ENCODE results near the gene LMBR1L.
"Not testable (repeated sequence)": the region's sequence is repeated elsewhere in the genome, so short reads cannot be mapped to it uniquely, and the experiment has no call there.

The LMBR1L gene, protein sequence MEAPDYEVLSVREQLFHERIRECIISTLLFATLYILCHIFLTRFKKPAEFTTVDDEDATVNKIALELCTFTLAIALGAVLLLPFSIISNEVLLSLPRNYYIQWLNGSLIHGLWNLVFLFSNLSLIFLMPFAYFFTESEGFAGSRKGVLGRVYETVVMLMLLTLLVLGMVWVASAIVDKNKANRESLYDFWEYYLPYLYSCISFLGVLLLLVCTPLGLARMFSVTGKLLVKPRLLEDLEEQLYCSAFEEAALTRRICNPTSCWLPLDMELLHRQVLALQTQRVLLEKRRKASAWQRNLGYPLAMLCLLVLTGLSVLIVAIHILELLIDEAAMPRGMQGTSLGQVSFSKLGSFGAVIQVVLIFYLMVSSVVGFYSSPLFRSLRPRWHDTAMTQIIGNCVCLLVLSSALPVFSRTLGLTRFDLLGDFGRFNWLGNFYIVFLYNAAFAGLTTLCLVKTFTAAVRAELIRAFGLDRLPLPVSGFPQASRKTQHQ

DNA sequence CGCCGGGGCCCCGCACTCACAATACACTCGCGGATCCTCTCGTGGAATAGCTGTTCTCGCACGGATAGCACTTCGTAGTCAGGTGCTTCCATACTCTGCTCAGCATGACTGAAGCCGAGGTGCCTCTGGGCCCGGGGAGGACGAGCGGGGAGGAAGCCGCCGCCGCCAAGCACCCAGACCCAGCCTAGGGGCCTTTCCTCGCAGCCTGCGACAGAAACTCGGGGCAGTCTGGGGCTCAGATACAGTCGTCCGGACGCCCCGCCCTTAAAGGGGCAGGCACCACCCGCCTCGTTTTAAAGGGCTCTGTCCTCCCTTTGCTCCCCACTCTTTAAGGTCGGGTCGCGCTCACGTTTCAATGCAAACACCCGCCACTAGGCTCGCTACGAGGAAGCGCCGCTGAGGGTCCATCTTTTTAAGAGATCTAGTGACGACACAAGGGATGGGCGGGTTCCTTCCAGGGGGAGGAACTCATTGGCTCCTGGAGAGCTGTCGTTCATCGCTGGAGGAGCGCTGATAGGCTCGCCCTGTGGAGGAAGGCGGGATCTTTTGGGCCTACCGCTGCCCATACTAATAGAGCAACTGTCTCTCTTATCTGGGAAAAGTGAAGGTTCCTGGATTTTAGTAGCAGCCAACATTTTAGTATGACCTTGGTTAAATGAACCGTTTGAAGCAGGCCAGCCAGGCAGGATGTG lies at the start of gene LMBR1L:
LMBR1L (minus strand) TSS at position 384 of the 692 bp plus-strand sequence; CDS start at position 92, 292 bp downstream.
- peak; percentile 97 to 98 for DNase-seq (ENCODE audit: low read depth in 2 of 2)

DNA sequence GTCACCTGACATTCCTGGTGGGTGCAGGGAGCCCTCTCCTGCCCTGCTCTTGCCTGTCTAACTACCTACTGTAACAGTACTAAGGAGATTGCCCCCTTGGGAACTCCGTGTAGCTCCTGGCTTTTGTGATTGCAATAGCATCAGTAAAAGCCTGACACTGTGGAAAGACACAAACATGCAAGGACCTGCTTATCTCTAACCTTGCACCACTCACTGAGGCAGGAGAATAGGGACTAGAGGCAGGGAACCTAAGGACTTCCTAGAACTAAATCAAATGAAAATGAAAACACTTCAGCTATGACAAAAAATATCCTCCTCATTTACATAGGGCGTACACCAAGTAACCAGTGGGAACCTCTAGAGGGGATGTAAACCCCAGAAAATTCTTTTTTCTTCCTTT lies 49.8 kb upstream of the LMBR1L start:
- DNase-seq (ENCODE audit: low read depth in 2 of 2), result no peak

GRCh38 chr12:49154221-49154620 lies 43.6 kb upstream of the LMBR1L start:
- no peak for DNase-seq (ENCODE audit: low read depth in 2 of 2)

DNA sequence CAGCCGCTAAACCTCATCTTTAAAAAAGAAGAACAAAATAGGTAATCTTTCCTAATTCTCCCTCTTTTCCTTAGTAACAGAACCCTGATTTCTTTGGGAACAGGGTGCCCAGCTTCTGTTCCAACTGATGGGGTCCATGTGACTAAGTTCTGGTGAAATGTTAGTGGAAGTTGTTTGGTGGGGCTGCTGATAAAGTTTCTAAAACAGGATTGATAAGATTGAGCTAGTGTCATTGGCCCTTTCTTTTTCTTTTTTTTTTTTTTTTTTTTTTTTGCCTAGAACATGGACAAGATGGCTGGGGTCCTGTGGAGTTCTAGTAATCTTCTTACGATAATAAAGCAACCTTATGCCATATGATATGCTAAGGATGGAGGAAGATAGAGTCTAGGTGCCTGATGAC lies 36.7 kb upstream of the LMBR1L start:
- DNase-seq (ENCODE audit: low read depth in 2 of 2), result no peak

- DNase-seq (ENCODE audit: low read depth in 2 of 2), result no peak
These were observed 35.8 kb upstream of the LMBR1L start for GRCh38 chr12:49146406-49146805.

GRCh38 chr12:49144384-49144783 lies 33.7 kb upstream of the LMBR1L start:
- no peak for DNase-seq (ENCODE audit: low read depth in 2 of 2)

GRCh38 chr12:49138999-49139398 lies 28.4 kb upstream of the LMBR1L start:
- DNase-seq (ENCODE audit: low read depth in 2 of 2), result no peak

DNA sequence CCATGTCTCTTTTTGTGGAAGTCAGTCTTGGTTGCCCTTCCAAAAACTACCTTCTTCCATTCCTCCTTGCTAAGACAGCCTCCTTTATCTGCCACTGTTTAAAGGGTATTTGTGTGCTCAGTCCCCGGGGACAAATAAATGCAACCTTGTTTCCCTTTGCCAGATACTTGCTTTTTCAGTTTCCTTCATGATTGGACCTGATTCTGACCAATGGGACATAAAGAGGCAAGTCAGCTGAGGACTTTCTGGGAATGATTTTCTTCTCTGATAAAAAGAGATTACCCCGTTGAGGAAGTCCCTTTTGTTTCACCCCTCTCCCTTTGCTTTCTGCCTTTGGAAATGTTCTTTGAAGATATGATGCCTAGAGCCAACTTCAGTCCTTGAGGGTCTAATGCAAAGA lies 27.9 kb upstream of the LMBR1L start:
- DNase-seq (ENCODE audit: low read depth in 2 of 2), result no peak

DNA sequence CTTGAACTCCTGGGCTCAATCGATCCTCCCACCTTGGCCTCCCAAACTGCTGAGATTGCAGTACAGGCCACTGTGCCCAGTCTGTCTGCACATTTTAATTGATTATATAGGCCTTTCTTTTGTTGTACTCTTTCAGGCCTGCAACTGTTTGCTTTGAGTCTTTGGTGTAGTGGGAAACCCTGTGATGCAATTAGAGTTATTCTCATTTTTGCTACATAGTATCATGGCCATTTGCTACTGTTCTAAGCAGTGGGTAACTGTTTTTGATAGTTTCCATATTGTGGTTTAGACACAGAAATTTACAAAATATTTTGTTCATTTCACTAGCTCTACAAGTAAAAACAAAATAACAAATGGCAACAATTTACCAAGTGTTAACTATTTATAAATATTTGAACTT lies 26.8 kb upstream of the LMBR1L start:
- no peak for DNase-seq (ENCODE audit: low read depth in 2 of 2)

DNA sequence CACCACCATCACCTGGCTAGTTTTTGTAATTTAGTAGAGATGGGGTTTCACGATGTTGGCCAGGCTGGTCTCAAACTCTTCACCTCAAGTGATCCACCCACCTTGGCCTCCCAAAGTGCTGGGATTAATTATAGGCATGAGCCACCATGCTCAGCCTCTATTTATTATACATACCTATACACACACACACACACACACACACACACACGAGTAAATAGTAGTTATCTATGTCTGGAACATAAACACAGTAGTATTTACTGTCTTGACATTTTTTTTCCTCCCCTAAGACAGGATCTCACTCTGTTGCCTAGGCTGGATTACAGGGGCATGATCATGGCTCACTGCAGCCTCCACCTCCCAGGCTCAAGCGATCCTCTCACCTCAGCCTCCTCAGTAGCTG lies 26.4 kb upstream of the LMBR1L start:
- DNase-seq (ENCODE audit: low read depth in 2 of 2), result not testable (repeated sequence)

DNA sequence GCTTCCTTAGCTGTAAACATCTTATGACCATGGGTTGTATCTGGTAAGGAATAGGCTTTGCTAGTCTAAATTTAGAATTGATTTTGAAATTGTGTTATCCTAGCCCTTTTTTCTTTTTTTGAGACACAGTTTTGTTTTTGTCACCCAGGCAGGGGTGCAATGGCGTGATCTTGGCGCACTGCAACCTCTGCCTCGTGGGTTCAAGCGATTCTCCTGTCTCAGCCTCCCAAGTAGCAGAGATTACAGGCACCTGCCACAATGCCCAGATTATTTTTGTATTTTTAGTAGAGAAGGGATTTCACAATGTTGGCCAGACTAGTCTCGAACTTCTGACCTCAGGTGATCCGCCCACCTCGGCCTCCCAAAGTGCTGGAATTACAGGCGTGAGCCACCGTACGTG lies 22.9 kb upstream of the LMBR1L start:
- DNase-seq (ENCODE audit: low read depth in 2 of 2), result no peak

DNA sequence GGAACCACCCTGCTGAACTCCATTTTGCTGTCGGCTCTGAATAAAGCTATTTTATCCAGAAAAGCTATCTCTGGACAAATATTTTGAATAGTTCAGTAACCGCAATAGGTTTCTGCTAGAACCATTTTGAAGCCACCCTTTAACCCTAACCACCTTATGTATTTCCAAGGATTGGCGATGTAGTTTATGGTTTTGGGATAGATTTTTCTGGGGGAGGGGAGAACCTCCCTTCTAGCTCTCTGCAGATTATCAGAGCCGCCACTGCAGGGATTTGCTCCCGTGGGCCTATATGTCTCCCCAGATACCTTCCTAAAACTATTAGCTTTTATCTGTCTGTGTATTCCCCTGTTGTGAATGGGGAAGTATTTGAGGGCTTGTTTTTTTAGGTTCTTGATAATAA lies 22.4 kb upstream of the LMBR1L start:
- no peak for DNase-seq (ENCODE audit: low read depth in 2 of 2)

DNA sequence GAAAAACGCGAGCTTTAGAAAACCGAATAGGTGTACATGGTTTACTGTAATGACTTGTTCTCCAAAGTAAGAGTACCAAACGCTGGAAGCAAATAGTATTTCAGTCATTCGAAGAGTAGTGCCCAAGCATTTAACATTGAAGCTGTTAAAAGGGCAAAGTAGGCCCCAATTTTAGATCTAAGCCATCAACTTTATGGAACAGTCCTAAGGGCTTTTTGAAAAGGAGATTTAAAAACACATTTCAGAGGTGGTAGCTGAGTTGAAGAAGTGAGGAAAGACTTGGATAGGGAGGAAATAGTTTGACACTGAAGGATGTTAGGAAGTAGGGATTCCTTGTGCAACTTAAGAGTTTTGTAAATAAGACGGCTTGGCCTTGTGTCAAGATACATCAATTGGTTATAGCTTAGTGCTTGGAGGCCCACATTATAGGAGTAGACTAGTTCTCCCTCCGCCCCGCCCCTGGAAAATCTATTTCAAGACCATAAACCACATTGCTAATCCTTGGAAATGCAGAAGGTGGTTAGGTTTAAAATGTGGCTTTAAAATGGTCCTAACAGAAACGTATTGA lies 21.3 kb upstream of the LMBR1L start:
- DNase-seq (ENCODE audit: low read depth in 2 of 2), result peak; percentile 49 to 50

- peak; percentile 77 to 83 for DNase-seq (ENCODE audit: low read depth in 2 of 2)
These were observed 20.6 kb upstream of the LMBR1L start, which contains the start of gene TUBA1B for GRCh38 chr12:49131051-49131893. TSS of gene TUBA1B (minus strand) at chr12:49131395. CDS start at chr12:49131300, 95 bp downstream.

DNA sequence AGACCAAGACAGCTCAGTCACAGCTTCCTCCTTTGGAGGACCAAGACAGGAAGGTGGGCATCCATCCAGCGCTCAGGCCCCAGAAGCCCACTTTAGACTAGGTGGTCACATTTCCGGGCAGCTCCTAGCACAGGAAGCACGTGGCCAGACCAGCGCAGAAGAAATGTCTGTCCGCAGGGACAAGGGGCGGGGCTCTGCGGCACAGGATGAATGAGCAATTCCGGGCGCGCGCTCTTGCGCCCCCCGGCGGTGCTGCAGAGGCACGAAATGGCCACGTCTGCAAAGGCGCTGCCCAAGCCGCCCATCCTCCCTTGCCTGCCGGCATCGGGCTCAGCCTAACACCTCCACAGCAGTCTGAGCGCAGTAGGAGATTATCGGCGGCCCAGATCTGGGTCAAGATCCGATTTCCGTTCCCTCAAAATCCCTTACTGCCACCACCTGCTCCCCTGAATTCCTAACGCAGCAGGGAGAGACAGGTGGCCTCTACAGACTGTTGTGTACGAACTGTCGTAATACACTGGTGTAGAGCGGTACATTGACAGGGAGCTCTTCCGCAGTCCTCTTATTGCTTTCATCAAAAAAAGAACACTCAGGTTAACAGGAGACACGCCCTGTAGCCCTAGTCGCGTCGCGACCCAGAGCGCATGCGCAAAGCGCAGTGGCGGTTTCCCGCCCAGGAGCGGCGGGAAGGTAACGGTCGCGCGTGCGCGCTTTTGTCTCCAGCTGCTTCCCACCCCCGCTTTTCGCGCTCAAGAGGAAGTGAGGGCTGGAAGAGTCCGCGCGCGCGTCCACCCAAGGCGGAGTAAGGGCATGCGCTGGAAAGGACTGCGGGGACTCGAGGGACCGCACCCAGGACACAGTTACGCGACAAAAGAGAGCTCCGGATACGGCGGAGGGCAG lies 19.8 kb upstream of the LMBR1L start:
- DNase-seq (ENCODE audit: low read depth in 2 of 2), result peak; percentile 81 to 83

GRCh38 chr12:49129332-49130150 lies 18.9 kb upstream of the LMBR1L start:
- DNase-seq (ENCODE audit: low read depth in 2 of 2), result no peak

- DNase-seq (ENCODE audit: low read depth in 2 of 2), result not testable (repeated sequence)
These were observed 17.3 kb upstream of the LMBR1L start for GRCh38 chr12:49127971-49128370.

GRCh38 chr12:49126852-49127763 lies 16.5 kb upstream of the LMBR1L start:
- DNase-seq (ENCODE audit: low read depth in 2 of 2), result no peak
